Measurements from ENCODE around the gene SCP2.
A peak's percentile ranks its signal among the peaks of the same experiment; 100 is the strongest.

SCP2 gene
- long read RNA-seq, donor 1, transcript SCP2-205 (4 exons, 1,298 nt) = minor isoform, 7 of 125 reads
- long read RNA-seq, donor 1, transcript SCP2-207 (5 exons, 894 nt) = major isoform, 90 of 125 reads
- long read RNA-seq, donor 1, transcript SCP2-203 (16 exons, 2,811 nt) = minor isoform, 15 of 125 reads
- long read RNA-seq, donor 1, partial matches to known transcripts = 5 of 125 reads
- long read RNA-seq, donor 1, other reads (novel, unspliced or antisense) = 5 of 125 reads
- long read RNA-seq, donor 2, transcript SCP2-203 (16 exons, 2,811 nt) = minor isoform, 9 of 41 reads
- long read RNA-seq, donor 2, transcript SCP2-207 (5 exons, 894 nt) = major isoform, 31 of 41 reads
- long read RNA-seq, donor 2, partial matches to known transcripts = 0 of 41 reads
- long read RNA-seq, donor 2, other reads (novel, unspliced or antisense) = 0 of 41 reads
- long read RNA-seq, donor 3, transcript SCP2-203 (16 exons, 2,811 nt) = minor isoform, 7 of 41 reads
- long read RNA-seq, donor 3, transcript SCP2-207 (5 exons, 894 nt) = major isoform, 33 of 41 reads
- long read RNA-seq, donor 3, partial matches to known transcripts = 0 of 41 reads
- long read RNA-seq, donor 3, other reads (novel, unspliced or antisense) = 0 of 41 reads
- long read RNA-seq, donor 4, transcript SCP2-203 (16 exons, 2,811 nt) = minor isoform, 17 of 78 reads
- long read RNA-seq, donor 4, transcript SCP2-205 (4 exons, 1,298 nt) = minor isoform, 5 of 78 reads
- long read RNA-seq, donor 4, transcript SCP2-207 (5 exons, 894 nt) = major isoform, 52 of 78 reads
- long read RNA-seq, donor 4, partial matches to known transcripts = 0 of 78 reads
- long read RNA-seq, donor 4, other reads (novel, unspliced or antisense) = 0 of 78 reads
- long read RNA-seq, donor 5, transcript SCP2-203 (16 exons, 2,811 nt) = minor isoform, 6 of 102 reads
- long read RNA-seq, donor 5, transcript SCP2-207 (5 exons, 894 nt) = major isoform, 83 of 102 reads
- long read RNA-seq, donor 5, transcript SCP2-205 (4 exons, 1,298 nt) = minor isoform, 5 of 102 reads
- long read RNA-seq, donor 5, partial matches to known transcripts = 5 of 102 reads
- long read RNA-seq, donor 5, other reads (novel, unspliced or antisense) = 0 of 102 reads
- long read RNA-seq, donor 6, transcript SCP2-203 (16 exons, 2,811 nt) = minor isoform, 5 of 58 reads
- long read RNA-seq, donor 6, transcript SCP2-207 (5 exons, 894 nt) = major isoform, 46 of 58 reads
- long read RNA-seq, donor 6, partial matches to known transcripts = 0 of 58 reads
- long read RNA-seq, donor 6, other reads (novel, unspliced or antisense) = 0 of 58 reads
- long read RNA-seq, donor 7, transcript SCP2-205 (4 exons, 1,298 nt) = minor isoform, 5 of 117 reads
- long read RNA-seq, donor 7, transcript SCP2-207 (5 exons, 894 nt) = major isoform, 64 of 117 reads
- long read RNA-seq, donor 7, transcript SCP2-203 (16 exons, 2,811 nt) = minor isoform, 13 of 117 reads
- long read RNA-seq, donor 7, partial matches to known transcripts = 32 of 117 reads
- long read RNA-seq, donor 7, other reads (novel, unspliced or antisense) = 0 of 117 reads
- long read RNA-seq, donor 8, transcript SCP2-203 (16 exons, 2,811 nt) = minor isoform, 16 of 74 reads
- long read RNA-seq, donor 8, transcript SCP2-207 (5 exons, 894 nt) = major isoform, 54 of 74 reads
- long read RNA-seq, donor 8, partial matches to known transcripts = 0 of 74 reads
- long read RNA-seq, donor 8, other reads (novel, unspliced or antisense) = 0 of 74 reads

- peak; percentile 83 for DNase-seq
These were observed at the start of gene SCP2 for GRCh38 chr1:52927212-52928014. Gene SCP2 (plus strand): TSS chr1:52927276. CDS start chr1:52927397, 121 bp downstream.

DNA sequence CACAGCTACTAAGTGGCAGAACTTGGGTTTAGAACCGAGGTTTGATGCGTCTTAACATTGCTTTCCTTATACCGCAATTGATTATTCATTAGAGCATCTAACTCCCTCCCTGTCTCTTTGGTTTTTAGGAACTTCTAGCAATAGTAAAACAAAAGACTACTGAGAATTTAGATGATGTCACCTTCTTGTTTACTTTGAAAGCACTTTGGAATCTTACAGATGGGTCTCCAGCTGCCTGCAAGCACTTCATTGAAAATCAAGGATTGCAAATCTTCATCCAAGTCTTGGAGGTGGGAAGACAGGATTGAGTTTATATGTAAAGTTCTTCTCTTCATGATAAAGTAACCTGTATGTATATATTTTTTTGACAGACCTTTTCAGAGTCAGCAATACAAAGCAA is 49.5 kb upstream of the SCP2 start:
- no peak for DNase-seq

GRCh38 chr1:52880206-52880605 is 46.9 kb upstream of the SCP2 start:
- no peak for DNase-seq

- no peak for DNase-seq
These were observed 39.6 kb upstream of the SCP2 start for GRCh38 chr1:52887483-52887882.

DNA sequence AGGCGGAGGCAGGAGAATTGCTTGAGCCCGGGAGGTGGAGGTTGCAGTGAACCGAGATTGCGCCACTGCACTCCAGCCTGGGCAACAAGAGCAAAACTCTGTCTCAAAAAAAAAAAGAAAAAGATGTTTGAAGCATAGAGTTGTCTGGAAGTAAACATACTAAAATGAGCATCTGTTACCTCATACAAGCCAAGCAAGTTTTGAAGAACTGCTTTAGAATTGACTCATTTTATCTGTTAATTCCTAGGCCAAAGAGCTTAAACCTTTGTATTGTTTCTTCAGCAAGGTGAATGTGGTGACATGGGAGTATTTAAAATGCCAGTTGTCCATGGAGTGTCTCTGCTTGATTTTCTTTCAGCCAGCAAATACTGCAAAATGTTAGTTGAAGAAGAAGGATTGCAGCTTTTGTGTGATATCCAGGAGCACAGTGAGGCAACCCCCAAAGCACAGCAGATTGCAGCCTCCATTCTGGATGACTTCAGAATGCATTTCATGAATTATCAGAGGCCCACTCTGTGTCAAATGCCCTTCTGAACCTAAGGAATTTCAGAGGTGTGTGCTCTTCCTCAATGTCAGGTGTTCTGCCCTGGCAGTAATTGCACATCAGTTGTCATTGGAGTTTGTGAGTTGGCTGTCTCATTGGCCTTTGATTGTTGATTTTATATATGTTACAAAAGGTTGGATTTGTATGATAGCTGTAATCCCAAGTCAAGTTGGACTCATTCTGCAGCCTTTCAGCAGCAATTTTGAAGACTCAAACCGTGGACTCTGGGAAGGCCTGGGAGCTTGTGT is 34.5 kb upstream of the SCP2 start:
- DNase-seq = no peak

DNA sequence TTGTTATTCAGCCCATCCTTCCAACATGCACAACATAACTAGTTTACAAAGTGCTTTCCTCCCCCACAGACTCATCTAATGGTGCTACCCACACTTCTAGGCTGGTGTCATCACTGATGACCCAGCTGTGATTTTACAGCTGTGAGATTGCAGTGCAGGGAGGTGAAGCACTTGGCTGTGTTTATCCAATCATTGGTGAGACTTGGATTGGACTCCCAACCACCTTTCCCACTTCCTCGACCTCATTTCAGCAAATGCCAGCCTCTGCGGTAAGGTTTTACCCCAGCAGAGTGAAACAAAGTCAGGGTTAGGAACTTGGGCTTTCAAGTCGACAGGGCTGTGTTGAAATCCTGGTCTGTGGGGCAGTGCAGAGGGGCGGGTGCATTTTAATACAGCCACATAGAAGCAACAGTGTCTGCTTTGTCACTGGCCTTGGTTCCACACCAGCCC is 27.6 kb upstream of the SCP2 start:
- peak; percentile 16 for DNase-seq

DNA sequence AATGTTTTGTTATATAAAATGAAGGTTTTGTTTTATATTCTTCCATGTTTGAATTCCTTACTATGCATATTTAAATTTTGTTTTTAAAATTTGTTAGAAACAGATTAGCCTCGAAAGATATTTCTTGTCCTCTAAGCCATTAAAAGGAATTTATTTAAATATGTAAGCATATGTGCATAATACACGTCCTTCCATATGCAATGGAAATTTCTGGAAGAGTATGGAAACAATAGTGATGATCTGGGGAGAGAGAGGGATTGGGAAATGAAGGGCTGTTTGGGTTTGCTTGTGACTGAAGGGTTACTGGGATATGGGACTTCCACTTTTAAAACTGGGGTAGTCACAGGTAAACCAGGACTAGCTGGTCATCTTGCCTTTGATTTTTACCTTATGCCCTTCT is 26.7 kb upstream of the SCP2 start:
- DNase-seq = no peak

GRCh38 chr1:52901384-52901783 is 25.7 kb upstream of the SCP2 start:
- DNase-seq = no peak

DNA sequence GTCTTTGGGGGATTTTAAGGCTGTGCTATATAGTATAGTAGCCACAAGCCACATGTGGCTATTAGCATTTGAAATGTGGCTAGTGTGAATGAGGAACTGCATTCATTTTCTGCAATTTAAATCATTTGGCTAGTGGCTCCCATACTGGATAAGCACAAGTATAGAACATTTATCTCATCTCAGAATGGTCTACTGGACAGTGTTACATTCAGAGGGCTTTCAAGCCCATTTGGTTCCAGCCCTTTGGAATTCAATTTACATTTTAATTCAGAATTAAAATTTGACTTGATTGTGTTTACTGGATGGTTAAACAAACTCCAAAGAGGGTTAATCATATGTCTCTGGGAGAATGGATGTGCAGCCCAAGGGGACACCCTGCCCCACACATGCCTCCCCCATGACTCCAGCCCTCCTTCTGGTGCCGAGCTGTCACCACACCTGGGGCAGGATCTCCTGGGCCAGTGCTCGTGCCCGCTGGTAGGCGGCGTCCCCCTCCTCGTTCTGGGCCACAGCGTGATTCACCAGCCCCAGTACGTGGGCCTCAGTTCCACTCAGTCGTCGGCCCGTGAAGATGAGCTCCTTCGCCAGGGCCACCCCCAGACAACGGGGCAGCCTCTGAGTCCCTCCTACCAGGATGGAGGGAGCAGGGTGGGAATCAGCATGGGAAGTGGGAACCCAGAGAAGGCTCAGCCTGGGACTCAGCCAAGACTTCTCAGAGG is 22.7 kb upstream of the SCP2 start:
- DNase-seq = no peak

DNA sequence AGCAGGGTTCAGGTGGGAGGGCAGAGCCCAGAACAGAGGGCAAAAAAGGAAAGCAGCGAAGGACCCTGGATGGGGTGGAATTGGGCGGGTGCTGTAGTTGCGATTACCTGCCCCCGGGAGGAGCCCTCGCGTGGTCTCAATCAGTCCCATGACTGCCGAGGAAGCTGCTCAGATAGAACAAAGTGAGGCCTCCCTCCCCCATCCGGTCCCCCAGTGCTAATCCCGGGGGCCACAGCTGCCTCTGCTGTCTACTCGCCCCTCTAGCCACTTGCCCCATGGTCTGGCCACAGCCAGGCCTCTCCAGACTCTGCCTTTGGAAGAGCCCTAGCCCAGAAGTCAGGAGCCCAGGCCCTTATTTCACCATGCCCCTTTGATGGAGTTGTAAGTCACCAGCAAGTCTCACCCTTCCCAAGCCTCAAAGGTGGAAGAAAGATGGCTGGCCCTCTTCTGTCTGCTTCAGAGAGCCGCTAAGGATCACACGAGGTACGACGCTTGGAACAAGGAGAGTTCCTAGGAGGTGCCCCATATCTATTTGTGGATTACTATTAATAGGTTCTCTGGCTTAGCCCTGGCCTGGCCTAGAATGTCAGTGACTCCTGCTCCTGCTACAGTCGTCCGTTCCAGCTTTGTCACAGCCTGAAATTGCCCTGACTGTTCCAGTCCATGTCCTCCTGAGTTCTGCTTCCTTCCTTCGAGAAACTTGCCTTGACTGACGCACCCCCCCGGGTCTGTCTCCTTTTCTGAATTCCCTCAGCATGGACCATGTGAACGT is 22.0 kb upstream of the SCP2 start:
- DNase-seq = no peak

DNA sequence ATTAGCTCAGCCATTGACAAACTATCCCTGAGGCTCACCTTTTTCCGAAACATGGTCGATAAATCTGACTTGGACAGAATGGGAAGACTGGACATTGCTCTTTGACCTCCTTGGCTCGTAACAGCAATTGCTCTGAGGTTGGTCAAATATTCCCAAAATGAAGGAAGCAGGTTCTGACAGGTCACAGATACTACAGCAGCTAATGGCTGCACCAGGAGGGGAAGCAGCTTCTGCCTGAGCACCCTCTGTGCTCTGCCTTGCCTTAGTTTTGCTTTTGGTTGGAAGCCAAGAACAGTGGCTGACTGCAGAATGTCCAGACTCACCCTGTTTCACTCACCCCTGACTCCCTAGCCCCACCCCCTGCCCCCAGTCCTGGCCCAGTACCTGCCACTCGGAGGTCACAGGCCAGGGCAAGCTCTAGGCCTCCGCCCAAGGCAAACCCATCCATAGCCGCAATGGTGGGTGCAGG is 20.9 kb upstream of the SCP2 start:
- no peak for DNase-seq

DNA sequence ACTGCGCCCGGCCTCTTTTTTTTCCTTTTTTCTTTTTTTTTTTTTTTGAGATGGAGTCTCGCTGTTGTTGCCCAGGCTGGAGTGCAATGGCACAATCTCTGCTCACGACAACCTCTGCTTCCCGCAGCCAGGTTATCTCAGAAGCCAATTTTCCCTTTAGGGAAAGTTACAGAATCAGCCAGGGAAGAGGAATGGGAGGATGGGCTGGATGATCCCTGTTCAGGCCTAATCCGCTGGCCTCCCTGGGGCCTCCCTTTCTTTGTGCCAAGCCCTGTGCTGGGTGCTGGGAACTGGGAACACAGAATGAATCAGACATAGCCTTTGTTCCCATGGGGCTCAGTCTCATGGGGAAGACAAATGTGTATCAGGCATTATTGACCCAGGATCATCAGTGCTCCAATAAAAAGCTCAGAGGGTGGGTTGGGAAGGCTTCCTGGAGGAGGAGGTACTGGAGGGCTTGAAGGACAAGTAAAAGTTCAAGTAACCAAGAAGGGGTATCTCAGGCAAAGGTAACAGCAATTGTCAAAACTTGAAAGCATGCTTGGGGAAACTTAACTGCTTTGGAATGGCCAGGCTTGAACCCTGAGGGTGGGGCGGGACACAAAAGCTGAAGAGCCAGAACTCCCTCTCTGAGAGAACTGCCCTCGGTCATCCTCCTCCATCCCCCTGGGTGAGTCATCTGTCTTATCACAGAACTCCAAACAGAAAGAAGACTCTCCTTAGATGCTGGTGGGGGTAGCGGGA is 19.8 kb upstream of the SCP2 start:
- no peak for DNase-seq

DNA sequence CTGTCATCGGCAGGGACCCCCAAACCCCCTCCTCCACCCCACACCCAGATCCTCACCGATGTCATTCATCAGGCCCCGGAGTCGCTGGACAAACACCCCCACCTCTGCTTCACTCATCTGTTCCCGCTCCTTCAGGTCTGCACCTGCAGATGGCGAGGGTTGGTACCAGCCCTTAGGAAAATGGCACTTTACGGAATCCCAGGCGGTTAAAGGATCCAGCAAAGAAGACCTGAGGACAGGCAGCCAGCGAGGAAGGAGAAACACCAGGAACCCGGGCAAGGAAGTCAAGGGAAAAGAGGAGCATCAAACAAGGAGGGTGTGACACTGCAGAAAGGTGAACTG is 19.3 kb upstream of the SCP2 start:
- no peak for DNase-seq

GRCh38 chr1:52911541-52911940 is 15.5 kb upstream of the SCP2 start:
- DNase-seq = no peak

GRCh38 chr1:52913014-52913413 is 14.1 kb upstream of the SCP2 start:
- DNase-seq = no peak

DNA sequence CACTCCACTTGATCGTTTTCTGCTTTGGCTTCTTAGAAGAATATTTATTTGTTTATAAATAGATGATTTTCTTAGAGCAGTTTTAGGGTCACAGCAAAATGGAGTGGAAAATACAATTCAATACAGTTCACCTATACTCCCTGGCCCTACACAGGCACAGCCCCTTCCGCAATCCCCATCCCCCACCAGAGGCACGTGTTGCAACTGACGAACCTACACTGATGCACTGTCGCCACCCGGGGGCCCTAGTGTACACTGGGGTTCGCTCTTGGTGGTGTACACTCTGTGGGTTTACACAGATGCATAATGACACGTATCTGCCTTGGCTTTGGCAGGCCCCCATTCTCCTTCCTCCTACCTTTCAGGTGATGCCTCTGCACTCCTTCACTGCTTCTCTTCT is 13.5 kb upstream of the SCP2 start:
- DNase-seq = no peak

GRCh38 chr1:52914463-52914862 is 12.6 kb upstream of the SCP2 start:
- DNase-seq = no peak

All from right kidney (tissue), 9 donors.